Activated T-helper 1 cell treated with anti-CD3 and anti-CD28 coated beads, Interleukin-2, amount 50 U/mL, for 16 hours (primary cell): ENCODE results near the gene BMP2K.
"Not testable (repeated sequence)": the region's sequence is repeated elsewhere in the genome, so short reads cannot be mapped to it uniquely, and the experiment has no call there.

ENCODE experiments used
- DNase-seq, 2 donors: peaks; one replicate each; pipeline ENCODE4 v3.0.0-alpha.2; 2020; ENCODE audit warnings: low read depth in 1 of 2, low spot score in 1 of 2

BMP2K gene

GRCh38 chr4:78846258-78846657 is 70.1 kb downstream of the BMP2K start:
- DNase-seq: no peak

DNA sequence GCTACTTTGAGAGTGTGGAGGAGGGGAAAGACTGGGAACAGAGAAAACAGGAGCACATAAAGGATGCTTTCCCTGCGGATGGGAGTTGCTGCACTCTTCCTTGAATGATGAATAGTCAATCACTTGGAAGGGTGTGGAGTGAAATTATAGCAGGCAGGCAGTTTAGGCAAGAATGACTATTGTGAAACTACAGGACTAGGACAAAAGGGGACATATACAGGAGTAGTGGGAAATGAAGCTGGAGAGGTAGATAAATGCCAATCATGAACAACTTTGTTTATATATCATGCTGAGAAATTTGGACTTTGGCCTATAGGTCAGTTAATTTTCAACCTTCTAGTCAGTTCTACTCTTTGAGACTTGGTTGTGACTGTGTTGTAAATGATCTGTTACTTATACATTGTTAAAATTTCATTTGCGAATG is 86.2 kb downstream of the BMP2K start:
- no peak for DNase-seq

- no peak for DNase-seq
Observed at GRCh38 chr4:78863254-78863869, 87.2 kb downstream of the BMP2K start.

- no peak for DNase-seq
Observed at GRCh38 chr4:78863991-78864390, 87.8 kb downstream of the BMP2K start.

GRCh38 chr4:78864405-78865024 is 88.4 kb downstream of the BMP2K start:
- no peak for DNase-seq

DNA sequence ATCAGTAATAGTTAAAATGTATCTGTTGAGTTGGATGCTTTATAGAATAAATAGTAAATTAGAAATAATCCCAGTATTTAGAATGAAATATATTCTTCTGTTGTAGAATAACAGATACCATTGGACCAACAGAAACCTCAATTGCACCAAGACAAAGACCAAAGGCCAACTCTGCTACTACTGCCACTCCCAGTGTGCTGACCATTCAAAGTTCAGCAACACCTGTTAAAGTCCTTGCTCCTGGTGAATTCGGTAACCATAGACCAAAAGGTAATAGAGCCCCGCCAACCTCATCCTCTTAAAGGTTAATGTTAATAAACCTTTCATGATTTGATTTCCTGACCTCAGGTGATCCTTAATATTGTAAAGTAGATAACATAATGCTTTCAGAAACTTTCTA is 89.3 kb downstream of the BMP2K start:
- no peak for DNase-seq

DNA sequence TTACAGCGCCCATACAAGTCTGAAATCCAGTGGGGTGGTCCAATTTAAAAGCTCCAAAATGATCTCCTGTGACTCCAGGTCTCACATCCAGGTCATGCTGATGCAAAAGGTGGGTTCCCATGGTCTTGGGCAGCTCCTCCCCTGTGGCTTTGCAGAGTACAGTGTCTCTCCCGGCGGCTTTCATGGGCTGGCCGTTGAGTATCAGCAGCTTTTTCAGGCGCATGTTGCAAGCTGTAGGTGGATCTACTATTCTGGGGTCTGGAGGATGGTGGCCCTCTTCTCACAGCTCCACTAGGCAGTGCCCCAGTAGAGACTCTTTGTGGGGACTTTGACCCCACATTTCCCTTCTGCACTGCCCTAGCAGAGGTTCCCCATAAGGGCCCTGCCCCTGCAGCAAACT is 92.6 kb downstream of the BMP2K start:
- not testable (repeated sequence) for DNase-seq

GRCh38 chr4:78870056-78870455 is 93.9 kb downstream of the BMP2K start:
- DNase-seq: no peak

DNA sequence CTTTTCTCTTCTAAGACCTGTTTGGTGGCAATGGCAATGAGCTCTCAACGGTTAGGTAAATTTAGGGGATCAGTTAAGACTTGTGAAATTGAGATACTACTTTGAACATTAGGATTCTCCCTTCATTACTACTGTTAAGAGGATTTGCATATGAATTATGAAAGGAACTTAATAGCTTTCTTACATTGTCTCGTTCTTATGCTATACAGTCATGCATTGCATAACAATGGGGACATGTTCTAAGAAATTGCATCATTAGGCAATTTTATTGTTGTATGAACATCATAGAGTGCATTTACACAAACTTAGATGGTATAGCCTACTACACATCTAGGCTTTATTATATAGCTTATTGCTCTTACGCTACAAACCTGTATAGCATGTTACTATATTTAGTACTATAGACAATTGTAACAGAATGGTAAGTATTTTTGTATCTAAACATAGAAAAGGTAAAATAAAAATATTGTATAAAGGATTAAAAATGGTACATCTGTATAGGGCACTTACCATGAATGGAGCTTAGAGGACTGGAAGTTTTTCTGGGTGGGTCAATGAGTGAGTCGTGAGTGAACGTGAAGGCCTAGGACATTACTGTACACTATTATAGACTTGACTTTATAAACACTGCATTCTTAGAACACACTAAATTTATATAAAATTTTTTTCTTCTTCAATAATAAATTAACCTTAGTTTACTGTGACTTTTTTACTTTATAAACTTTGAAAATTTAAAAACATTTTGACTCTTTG is 100.6 kb downstream of the BMP2K start:
- no peak for DNase-seq

DNA sequence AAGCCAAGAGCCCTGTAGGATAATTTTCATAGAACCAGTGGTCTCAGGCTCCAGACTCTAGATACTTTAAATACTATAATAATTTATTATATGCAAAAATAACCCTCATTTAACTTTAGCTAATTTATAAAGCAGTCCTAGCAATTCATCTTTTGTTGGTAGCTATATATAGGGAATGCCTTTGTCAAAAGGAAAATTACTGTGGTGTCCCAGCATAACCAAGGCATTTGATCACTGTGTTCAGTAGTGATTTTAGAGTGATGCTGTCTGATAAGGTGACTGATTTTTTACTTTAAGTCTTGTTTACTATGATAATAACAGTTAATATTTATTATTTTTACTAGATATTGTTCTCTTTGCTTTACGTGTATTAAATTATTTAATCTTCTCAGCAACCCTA is 101.9 kb downstream of the BMP2K start:
- no peak for DNase-seq

DNA sequence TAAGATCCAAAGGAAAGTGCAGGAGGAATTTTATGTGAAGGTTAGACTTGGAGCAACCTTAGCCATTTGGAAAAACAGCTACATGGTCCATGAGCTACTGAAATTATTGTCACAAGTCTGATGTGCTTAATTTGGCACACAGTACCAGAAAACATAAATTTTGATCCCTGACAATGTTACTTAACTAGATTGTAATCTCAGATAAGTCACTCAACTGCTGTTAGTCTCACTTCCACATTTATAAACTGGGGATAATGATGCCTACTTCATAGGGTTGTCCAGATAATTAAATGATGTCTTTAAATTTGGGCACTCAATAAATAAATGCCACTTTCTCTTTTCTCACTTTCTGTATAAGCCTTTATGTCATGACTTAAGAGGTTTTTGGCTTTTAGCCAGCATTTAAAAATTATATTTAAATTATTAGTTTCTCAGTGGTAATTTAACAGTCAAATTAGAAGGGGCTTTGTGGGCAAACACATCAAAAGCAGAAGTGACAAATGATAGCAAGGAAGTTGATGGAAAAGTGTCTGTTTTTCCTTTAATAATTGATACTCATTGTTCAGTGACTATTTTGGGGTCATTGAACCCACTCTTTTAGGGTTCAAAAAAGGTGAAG is 104.8 kb downstream of the BMP2K start:
- no peak for DNase-seq

GRCh38 chr4:78885598-78885997 is 109.4 kb downstream of the BMP2K start:
- no peak for DNase-seq

- no peak for DNase-seq
Observed at GRCh38 chr4:78889955-78890354, 113.8 kb downstream of the BMP2K start.

- DNase-seq: no peak
Observed at GRCh38 chr4:78899302-78899701, 123.2 kb downstream of the BMP2K start.

DNA sequence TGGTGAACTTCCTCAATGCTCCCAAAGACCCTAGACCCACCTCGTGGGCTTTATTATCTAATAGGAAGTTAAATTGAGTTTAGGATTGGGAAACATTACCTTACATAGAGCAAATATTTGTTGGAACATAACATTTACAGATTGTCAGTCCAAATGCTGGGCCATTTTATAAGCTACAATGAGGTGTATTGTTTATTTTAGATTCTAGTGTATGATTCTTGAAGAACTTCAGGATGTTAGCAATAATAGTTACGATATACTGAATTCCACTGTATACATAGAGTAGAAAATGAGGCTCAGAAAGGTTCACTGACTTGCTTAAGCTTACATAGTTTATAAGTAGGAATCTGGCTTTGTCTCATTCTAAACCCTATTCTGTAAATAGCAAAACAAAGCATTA is 125.7 kb downstream of the BMP2K start:
- no peak for DNase-seq

GRCh38 chr4:78902298-78902697 is 126.1 kb downstream of the BMP2K start:
- DNase-seq: no peak

- DNase-seq: no peak
Observed at GRCh38 chr4:78904143-78904542, 128.0 kb downstream of the BMP2K start.

- DNase-seq: no peak
Observed at GRCh38 chr4:78907638-78908037, 131.5 kb downstream of the BMP2K start.

DNA sequence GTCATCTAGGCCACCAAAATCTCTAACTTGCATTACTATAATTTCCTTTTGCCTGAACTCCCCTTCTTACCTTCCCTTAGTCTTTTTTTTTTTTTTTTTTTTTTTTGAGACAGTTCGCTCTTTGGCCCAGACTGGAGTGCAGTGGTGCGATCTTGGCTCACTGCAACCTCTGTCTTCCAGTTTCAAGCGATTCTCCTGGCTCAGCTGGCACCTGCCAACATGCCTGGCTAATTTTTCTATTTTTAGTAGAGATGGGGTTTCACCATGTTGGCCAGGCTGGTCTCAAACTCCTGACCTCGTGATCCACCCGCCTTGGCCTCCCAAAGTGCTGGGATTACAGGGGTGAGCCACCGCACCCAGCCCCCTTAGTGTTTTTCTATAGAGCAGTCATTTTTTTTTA is 132.8 kb downstream of the BMP2K start:
- DNase-seq: not testable (repeated sequence)

DNA sequence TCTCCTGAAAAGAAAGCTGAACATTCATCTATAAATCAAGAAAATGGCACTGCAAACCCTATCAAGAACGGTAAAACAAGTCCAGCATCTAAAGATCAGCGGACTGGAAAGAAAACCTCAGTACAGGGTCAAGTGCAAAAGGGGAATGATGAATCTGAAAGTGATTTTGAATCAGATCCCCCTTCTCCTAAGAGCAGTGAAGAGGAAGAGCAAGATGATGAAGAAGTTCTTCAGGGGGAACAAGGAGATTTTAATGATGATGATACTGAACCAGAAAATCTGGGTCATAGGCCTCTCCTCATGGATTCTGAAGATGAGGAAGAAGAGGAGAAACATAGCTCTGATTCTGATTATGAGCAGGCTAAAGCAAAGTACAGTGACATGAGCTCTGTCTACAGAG is 134.5 kb downstream of the BMP2K start:
- no peak for DNase-seq

DNA sequence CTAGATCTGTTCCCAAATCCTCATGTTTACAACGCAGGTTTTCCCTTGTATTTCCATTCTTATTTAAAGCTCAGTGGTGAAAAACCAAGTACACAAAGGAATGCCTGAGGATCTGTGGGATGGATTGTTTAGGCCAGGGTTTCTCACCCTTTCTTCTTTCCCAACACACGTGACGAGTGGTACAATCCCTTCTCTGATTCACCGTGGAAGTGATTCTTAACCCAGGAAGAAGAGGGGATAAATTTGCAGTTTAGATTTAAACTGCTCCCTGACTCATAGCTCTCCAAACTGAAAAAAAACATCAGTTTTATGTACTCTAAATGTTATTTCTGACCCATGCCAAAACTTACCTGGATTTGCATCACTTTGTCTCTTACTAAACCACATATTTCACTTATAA is 146.1 kb downstream of the BMP2K start:
- no peak for DNase-seq
